ENCODE measurements around the gene G6PC1. TPM values are rescaled to one million over a fixed set of nuclear protein-coding genes. Genes with fewer than 3 reads are reported as not detected.

The G6PC1 gene
- total and polyA plus RNA-seq, 2 of the 13 experiments (the other 11 are each of a cell fraction or from before 2014, with no cell fraction given): 1.7 to 37.9 TPM

- TF ChIP-seq TFAP4 (IDR thresholded peaks at IDR 0.05; ENCODE audit: borderline replicate concordance, low read depth): peak; percentile 40; the same call in 1 of the 2 replicates
- TF ChIP-seq POLR2AphosphoS5 (IDR thresholded peaks at IDR 0.05; ENCODE audit: low read depth, low read length): 0 out of 2 replicates have a peak, but pooled peaks have one; percentile 20
- peak; percentile 59; the same call in 1 of the 2 replicates for TF ChIP-seq ZNF441 (CRISPR knock-in tag; IDR thresholded peaks at IDR 0.05; ENCODE audit: borderline replicate concordance)
- no peak for TF ChIP-seq MTA3 (CRISPR knock-in tag; IDR thresholded peaks at IDR 0.05)
- TF ChIP-seq ZMYM3 (CRISPR knock-in tag; IDR thresholded peaks at IDR 0.05): peak; percentile 28; the same call in 1 of the 2 replicates
- peak; percentile 78; the same call in 1 of the 2 replicates for TF ChIP-seq GFI1 (CRISPR knock-in tag; IDR thresholded peaks at IDR 0.05; ENCODE audit: borderline replicate concordance)
- no peak for TF ChIP-seq ZNF644 (CRISPR knock-in tag; IDR thresholded peaks at IDR 0.05; ENCODE audit: low read depth)
- peak; percentile 63 for TF ChIP-seq ZFY (CRISPR knock-in tag; IDR thresholded peaks at IDR 0.05)
- TF ChIP-seq MXI1 (IDR thresholded peaks at IDR 0.05; ENCODE audit: borderline replicate concordance, low read depth, low read length): peak; percentile 10; the same call in 1 of the 3 replicates
- TF ChIP-seq SOX13 (IDR thresholded peaks at IDR 0.05): no peak
- TF ChIP-seq SOX13 (CRISPR knock-in tag; conservative IDR thresholded peaks at IDR 0.05 in 1 of 2, IDR thresholded peaks at IDR 0.05 in 1 of 2): peak in 1 of 2 experiments; percentile 50; a peak in 1 of 4 replicates
- TF ChIP-seq YEATS4 (CRISPR knock-in tag; IDR thresholded peaks at IDR 0.05; ENCODE audit: borderline replicate concordance): peak; percentile 44; the same call in 1 of the 2 replicates
- peak; percentile 39; the same call in 1 of the 2 replicates for TF ChIP-seq PBX3 (CRISPR knock-in tag; IDR thresholded peaks at IDR 0.05; ENCODE audit: borderline replicate concordance)
- TF ChIP-seq ZNF878 (CRISPR knock-in tag; IDR thresholded peaks at IDR 0.05): peak; percentile 68; the same call in 1 of the 2 replicates
- TF ChIP-seq GABPA (IDR thresholded peaks at IDR 0.05; ENCODE audit: low read depth, low read length): no peak
- peak; percentile 48 for TF ChIP-seq GABPA (CRISPR knock-in tag; IDR thresholded peaks at IDR 0.05; ENCODE audit: low read depth)
- TF ChIP-seq ZNF503 (CRISPR knock-in tag; IDR thresholded peaks at IDR 0.05): peak; percentile 5; the same call in 1 of the 2 replicates
- TF ChIP-seq CERS6 (CRISPR knock-in tag; IDR thresholded peaks at IDR 0.05): no peak
- peak; percentile 67 for TF ChIP-seq ZGPAT (CRISPR knock-in tag; IDR thresholded peaks at IDR 0.05)
- peak; percentile 9; the same call in 1 of the 2 replicates for TF ChIP-seq NCOR1 (IDR thresholded peaks at IDR 0.05; ENCODE audit: borderline replicate concordance, low read length)
- TF ChIP-seq FOXA1 (IDR thresholded peaks at IDR 0.05): no peak
- TF ChIP-seq FOXA1 (CRISPR knock-in tag; IDR thresholded peaks at IDR 0.05): peak; percentile 63
These were observed 9.0 kb upstream of the G6PC1 start (continued) for GRCh38 chr17:42891539-42892152.

Data from HepG2 (cell line).